Measurements from ENCODE around the gene PLEKHH3. TPM values are rescaled to one million over a fixed set of nuclear protein-coding genes. Genes with fewer than 3 reads are reported as not detected.

PLEKHH3 gene
- total RNA-seq, 1 experiment from 2014 or later, result 11.9 TPM

GRCh38 chr17:42684929-42685556 is 8.2 kb upstream of the PLEKHH3 start:
- Histone ChIP-seq H3K36me3 (ENCODE audit: insufficient read depth, low read length, poor library complexity, severe bottlenecking) (no peaks in the 10 kb centered on the region), H3K27ac (ENCODE audit: low read depth, low read length, poor library complexity, severe bottlenecking) (no peak overlapping the region), H3K4me3 (ENCODE audit: low read depth, low read length, poor library complexity, severe bottlenecking) (no peak overlapping the region), H3K4me1 (ENCODE audit: insufficient read depth, low read length, poor library complexity, severe bottlenecking) (peaks cover 14% of the 10 kb centered on the region), H3K9me3 (ENCODE audit: low read depth, low read length, poor library complexity, severe bottlenecking) (no peaks in the 10 kb centered on the region), H3K27me3 (replicated peaks; ENCODE audit: insufficient read depth, low read depth, low read length, poor library complexity) (no peaks in the 10 kb centered on the region)
- no TSS peak for BruUV-seq (replicated peaks)
- ChIA-PET POLR2A (ENCODE audit: low non-redundant PET) (no interaction called here), CTCF (no interaction called here)
- TF ChIP-seq EZH2 (IDR thresholded peaks at IDR 0.05; ENCODE audit: borderline replicate concordance, low read depth, low read length, poor library complexity, severe bottlenecking), result no peak
- no peak for TF ChIP-seq CTCF (conservative IDR thresholded peaks at IDR 0.05; ENCODE audit: low read depth, low read length)
- intact Hi-C loops (cut with micrococcal nuclease; ENCODE audit: unreplicated experiment), result no loop called here
- DNase-seq (ENCODE audit: low spot score), result no peak

GRCh38 chr17:42683407-42684034 is 6.7 kb upstream of the PLEKHH3 start:
- CTCF ChIA-PET, result interaction anchor here (0.6 to 2.0 kb wide), 2 partner anchors 105 to 1488 kb away, joined by 9 to 17 read pairs; partner anchors contain the start of gene PSMC3IP
- POLR2A ChIA-PET (ENCODE audit: low non-redundant PET), result interaction anchor here (0.7 kb wide), 1 partner anchor 16 kb away, joined by 13 read pairs; no protein-coding TSS in a partner anchor
- Histone ChIP-seq H3K27ac (ENCODE audit: low read depth, low read length, poor library complexity, severe bottlenecking) (no peak overlapping the region), H3K4me3 (ENCODE audit: low read depth, low read length, poor library complexity, severe bottlenecking) (peak overlapping the region; percentile 52), H3K36me3 (ENCODE audit: insufficient read depth, low read length, poor library complexity, severe bottlenecking) (no peaks in the 10 kb centered on the region), H3K9me3 (ENCODE audit: low read depth, low read length, poor library complexity, severe bottlenecking) (no peaks in the 10 kb centered on the region), H3K27me3 (replicated peaks; ENCODE audit: insufficient read depth, low read depth, low read length, poor library complexity) (no peaks in the 10 kb centered on the region), H3K4me1 (ENCODE audit: insufficient read depth, low read length, poor library complexity, severe bottlenecking) (peaks cover 18% of the 10 kb centered on the region)
- DNase-seq (ENCODE audit: low spot score), result no peak
- BruUV-seq (replicated peaks), result no TSS peak
- TF ChIP-seq CTCF (conservative IDR thresholded peaks at IDR 0.05; ENCODE audit: low read depth, low read length), result no peak
- TF ChIP-seq EZH2 (IDR thresholded peaks at IDR 0.05; ENCODE audit: borderline replicate concordance, low read depth, low read length, poor library complexity, severe bottlenecking), result no peak
- intact Hi-C loops (cut with micrococcal nuclease; ENCODE audit: unreplicated experiment), result no loop called here

- TF ChIP-seq CTCF (conservative IDR thresholded peaks at IDR 0.05; ENCODE audit: low read depth, low read length), result no peak
- TF ChIP-seq EZH2 (IDR thresholded peaks at IDR 0.05; ENCODE audit: borderline replicate concordance, low read depth, low read length, poor library complexity, severe bottlenecking), result no peak
- ChIA-PET POLR2A (ENCODE audit: low non-redundant PET) (interaction anchor here (0.7 kb wide), 1 partner anchor 15 kb away, joined by 13 read pairs; no protein-coding TSS in a partner anchor), CTCF (interaction anchor here (2.0 kb wide), 1 partner anchor 105 kb away, joined by 9 read pairs; the partner anchor contains the start of gene PSMC3IP)
- peak overlapping the region; percentile 52 for H3K4me3 ChIP-seq (ENCODE audit: low read depth, low read length, poor library complexity, severe bottlenecking)
- no peak overlapping the region for H3K27ac ChIP-seq (ENCODE audit: low read depth, low read length, poor library complexity, severe bottlenecking)
- no TSS peak for BruUV-seq (replicated peaks)
- peaks cover 19% of the 10 kb centered on the region for H3K4me1 ChIP-seq (ENCODE audit: insufficient read depth, low read length, poor library complexity, severe bottlenecking)
- H3K36me3 ChIP-seq (ENCODE audit: insufficient read depth, low read length, poor library complexity, severe bottlenecking), result no peaks in the 10 kb centered on the region
- peak; percentile 49 for DNase-seq (ENCODE audit: low spot score)
- no peaks in the 10 kb centered on the region for H3K27me3 ChIP-seq (replicated peaks; ENCODE audit: insufficient read depth, low read depth, low read length, poor library complexity)
- no peaks in the 10 kb centered on the region for H3K9me3 ChIP-seq (ENCODE audit: low read depth, low read length, poor library complexity, severe bottlenecking)
- intact Hi-C loops (cut with micrococcal nuclease; ENCODE audit: unreplicated experiment), result no loop called here
Observed at GRCh38 chr17:42682722-42683403, 6.1 kb upstream of the PLEKHH3 start.

All from A673 (cell line).